ENCODE data around the gene RBM24.

DNA sequence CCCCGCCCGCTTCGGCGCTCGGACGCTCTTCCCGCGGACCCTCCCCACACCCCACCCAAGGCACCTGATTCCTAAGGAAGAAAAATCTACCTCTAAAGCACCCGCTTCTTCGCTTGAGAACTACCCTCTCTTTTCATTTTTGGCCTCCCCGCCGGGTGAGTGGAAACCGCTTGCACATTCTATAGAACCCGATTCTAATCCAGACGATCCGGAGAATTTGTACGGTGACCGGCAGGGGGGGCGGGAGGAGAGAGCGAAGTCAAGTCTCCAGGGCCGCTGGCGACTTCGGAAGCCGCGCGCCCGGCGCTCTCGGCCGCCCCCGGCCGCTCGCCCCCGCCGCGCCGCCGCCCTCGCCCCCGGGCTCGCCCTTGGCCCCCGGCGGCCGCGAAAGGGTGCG lies at the start of gene RBM24:
- TF ChIP-seq CTCF (IDR thresholded peaks at IDR 0.05) = peak in 3 of 6 experiments; percentile 7 to 47 (median 14)
- TF ChIP-seq POLR2A (IDR thresholded peaks at IDR 0.05) = no peak

Measured in adrenal gland (tissue), 5 donors.